K562 (cell line): Measurements from ENCODE around the gene TOX3. TPM values are rescaled to one million over a fixed set of nuclear protein-coding genes. Genes with fewer than 3 reads are reported as not detected.

Experiments
- ATAC-seq: fragments of 200-7000 bp; cut with Tn5 transposase; 3 replicates; pipeline ENCODE4 v1.9.1; 2020; ENCODE audit warnings: moderate library complexity
- BruUV-seq: library from RNA; stranded (reverse); fragments of 400-500 nt; replicated peaks from 2 replicates; lab custom pipeline; 2021; lab: Mats Ljungman, UMichigan
- CTCF ChIA-PET: fragments of 300-600 bp; formaldehyde crosslinking; extraction: SDS; loops from one replicate; lab custom pipeline; 2021; ENCODE audit warnings: low intra/inter-chr PET ratio; lab: Yijun Ruan, JAX
- POLR2A ChIA-PET: fragments of 300-600, 350-650 bp; sonication (Branson Sonifier 250); formaldehyde crosslinking; extraction: SDS; loops from one replicate; lab custom pipeline; 2021; ENCODE audit warnings: antibody characterized with exemption, inconsistent platforms; lab: Yijun Ruan, JAX
- DNase-seq, 4 experiments: peaks; one replicate each; pipeline versions ENCODE4 v3.0.0 to v3.0.0-alpha.2; 2011 to 2018; ENCODE audit warnings: low spot score in 3 of 4, mixed read lengths in 3 of 4; ENCODE audit errors: extremely low read depth in 1 of 4
- FAIRE-seq: peaks from 2 replicates; lab custom pipeline; 2011; peaks lifted over from hg19 to GRCh38; lab: Jason Lieb, UNC
- H2AFZ ChIP-seq: 2 replicates; pipeline ENCODE4 v1.6.0; 2011; ENCODE audit warnings: low read depth, low read length, control low read depth, inconsistent platforms
- H3K27ac ChIP-seq: fragments of 200-600 bp; 3 replicates; pipeline ENCODE4 v1.8.0; 2011; ENCODE audit warnings: low read depth, mild to moderate bottlenecking, control low read depth, inconsistent platforms, low read length, moderate library complexity, mixed read lengths; ENCODE audit errors: extremely low read depth
- H3K27me3 ChIP-seq, 2 experiments: fragments of 300-600 bp in 1 of 2; 2 replicates in 1 of 2; 3 replicates in 1 of 2; pipeline versions ENCODE4 v1.6.0 to v1.8.0; 2011; ENCODE audit warnings: inconsistent platforms in 2 of 2, low read length in 2 of 2, mild to moderate bottlenecking in 1 of 2, mixed read lengths in 1 of 2, moderate library complexity in 1 of 2; ENCODE audit not compliant: control insufficient read depth in 2 of 2, insufficient read depth in 2 of 2
- H3K36me3 ChIP-seq: fragments of 300-600 bp; 3 replicates; pipeline ENCODE4 v1.8.0; 2011; ENCODE audit warnings: mild to moderate bottlenecking, low read length, inconsistent platforms; ENCODE audit not compliant: control insufficient read depth, insufficient read depth
- H3K4me1 ChIP-seq, 2 experiments: fragments of 200-600 bp in 1 of 2; replicated peaks in 1 of 2; 2 replicates in 1 of 2; 3 replicates in 1 of 2; pipeline versions ENCODE4 v1.5.1 to v1.8.0; 2011; ENCODE audit warnings: inconsistent platforms in 2 of 2, low read length in 2 of 2, mild to moderate bottlenecking in 1 of 2, mixed read lengths in 1 of 2, moderate library complexity in 1 of 2; ENCODE audit not compliant: control insufficient read depth in 2 of 2, insufficient read depth in 2 of 2
- H3K4me2 ChIP-seq: 2 replicates; pipeline ENCODE4 v1.6.1; 2011; ENCODE audit warnings: low read length, control low read depth, inconsistent platforms, mixed read lengths; ENCODE audit not compliant: insufficient read depth
- H3K4me3 ChIP-seq: fragments of 200-600 bp; sonication (generic), shearing (Covaris generic); 2 replicates; pipeline ENCODE4 v1.5.1; 2016; ENCODE audit warnings: control low read depth, inconsistent platforms
- H3K79me2 ChIP-seq: fragments of 200-600 bp; 3 replicates; pipeline ENCODE4 v1.8.0; 2011; ENCODE audit warnings: low read length, inconsistent platforms; ENCODE audit not compliant: control insufficient read depth, insufficient read depth
- H3K9ac ChIP-seq, 2 experiments: 2 replicates each; pipeline versions ENCODE4 v1.6.0 to v1.6.1; 2011; ENCODE audit warnings: low read depth in 2 of 2, low read length in 2 of 2, control low read depth in 1 of 2, inconsistent platforms in 1 of 2, mild to moderate bottlenecking in 1 of 2, mixed read lengths in 1 of 2; ENCODE audit not compliant: insufficient read depth in 1 of 2
- H3K9me1 ChIP-seq: one replicate; pipeline ENCODE4 v1.6.0; 2011; ENCODE audit warnings: inconsistent platforms, mild to moderate bottlenecking, low read length, moderate library complexity; ENCODE audit not compliant: control insufficient read depth, insufficient read depth
- H3K9me3 ChIP-seq: replicated peaks from 2 replicates; pipeline ENCODE4 v1.5.1; 2011; ENCODE audit warnings: low read depth, low read length, inconsistent platforms; ENCODE audit not compliant: control insufficient read depth, insufficient read depth
- H4K20me1 ChIP-seq: replicated peaks from 2 replicates; pipeline ENCODE4 v1.6.1; 2011; ENCODE audit warnings: low read length, inconsistent platforms, mixed read lengths; ENCODE audit not compliant: control insufficient read depth, insufficient read depth
- ASH1L ChIP-seq: fragments of 450-650 bp; IDR thresholded peaks from 2 replicates; pipeline ENCODE4 v1.6.1; 2018; ENCODE audit warnings: borderline replicate concordance, mild to moderate bottlenecking, low read depth; ENCODE audit not compliant: partially characterized antibody
- CC2D1A ChIP-seq: fragments of 450-650 bp; IDR thresholded peaks from 2 replicates; pipeline ENCODE4 v1.6.1; 2017; ENCODE audit warnings: mild to moderate bottlenecking
- NCOA1 ChIP-seq: fragments of 450-650 bp; IDR thresholded peaks from 2 replicates; pipeline ENCODE4 v1.6.1; 2016; ENCODE audit warnings: low read depth
- NFRKB ChIP-seq: fragments of 450-650 bp; IDR thresholded peaks from 2 replicates; pipeline ENCODE4 v1.6.1; 2016; ENCODE audit warnings: low read depth
- NUFIP1 ChIP-seq: fragments of 450-650 bp; IDR thresholded peaks from 2 replicates; pipeline ENCODE4 v1.6.1; 2018; ENCODE audit not compliant: partially characterized antibody
- POLR2AphosphoS2 ChIP-seq: IDR thresholded peaks from 2 replicates; pipeline ENCODE4 v1.6.1; 2012; ENCODE audit warnings: low read length, improper control_type of control experiment
- RNF219 ChIP-seq: fragments of 250-450 bp; sonication (Bioruptor Pico); IDR thresholded peaks from 2 replicates; pipeline ENCODE4 v1.5.0; 2022; ENCODE audit warnings: mild to moderate bottlenecking
- XRCC4 ChIP-seq: IDR thresholded peaks from one replicate; pipeline ENCODE4 v1.6.1; 2011; ENCODE audit not compliant: insufficient read depth, insufficient read length; ENCODE audit errors: extremely low read depth
- ZNF174 ChIP-seq: fragments of 250-450 bp; sonication (Bioruptor Pico); IDR thresholded peaks from 2 replicates; pipeline ENCODE4 v1.4.0; 2020; ENCODE audit warnings: mild to moderate bottlenecking
- WGBS: fragments of 100-300 bp; shearing (Covaris generic); methylation state at CpG from one replicate; pipeline ENCODE4 v1.1.6; 2016; ENCODE audit warnings: low coverage, mixed read lengths; ENCODE audit not compliant: insufficient coverage; ENCODE audit errors: missing lambda C conversion rate; 5-methylcytosine and 5-hydroxymethylcytosine counted together
- in situ Hi-C: fragments of 300-500 bp; cut with MboI; formaldehyde crosslinking; loops from 4 replicates; pipeline ENCODE4 v1.15.0; 2018; ENCODE audit warnings: inconsistent platforms, mixed read lengths
- intact Hi-C: fragments of 100-400 bp; cut with micrococcal nuclease; formaldehyde crosslinking; loops from 2 replicates; pipeline ENCODE4 v1.14.2; 2022
- polyA plus RNA-seq, 8 experiments: library from polyadenylated mRNA; depleted of rRNA in 4 of 8; stranded (reverse) in 5 of 8; unstranded in 3 of 8; fragments of >200 nt; fragmentation: Nextera tagmentation in 2 of 8; fragmentation: Illumina TruSeq in 1 of 8; extraction: Ambion mirVana in 2 of 8; extraction: Trizol in 1 of 8; gene quantifications; 2 replicates each; pipeline versions ENCODE4 v1.2.1 to v1.2.3, GENCODE V29; 2011 to 2014; ENCODE audit warnings: inconsistent platforms in 1 of 8, missing spikeins in 1 of 8
- total RNA-seq, 7 experiments: library from RNA; depleted of rRNA in 6 of 7; stranded (reverse); fragments of >200 nt in 6 of 7; fragmentation: Illumina TruSeq in 2 of 7; extraction: Trizol in 2 of 7; gene quantifications; 2 replicates each; pipeline versions ENCODE4 v1.2.1 to v1.2.3, GENCODE V29; 2011 to 2021; ENCODE audit warnings: low replicate concordance in 1 of 7
- TF ChIP-seq, protein P1 (sequence below): fragments of 250-450 bp; sonication (Bioruptor Pico); IDR thresholded peaks from 2 replicates; pipeline ENCODE4 v1.8.0; 2022; ENCODE audit warnings: inconsistent platforms, mild to moderate bottlenecking, moderate library complexity, borderline replicate concordance

Gene TOX3
- total and polyA plus RNA-seq, 9 of the 15 experiments (the other 6 are each of a cell fraction or from before 2014, with no cell fraction given): not detected

DNA sequence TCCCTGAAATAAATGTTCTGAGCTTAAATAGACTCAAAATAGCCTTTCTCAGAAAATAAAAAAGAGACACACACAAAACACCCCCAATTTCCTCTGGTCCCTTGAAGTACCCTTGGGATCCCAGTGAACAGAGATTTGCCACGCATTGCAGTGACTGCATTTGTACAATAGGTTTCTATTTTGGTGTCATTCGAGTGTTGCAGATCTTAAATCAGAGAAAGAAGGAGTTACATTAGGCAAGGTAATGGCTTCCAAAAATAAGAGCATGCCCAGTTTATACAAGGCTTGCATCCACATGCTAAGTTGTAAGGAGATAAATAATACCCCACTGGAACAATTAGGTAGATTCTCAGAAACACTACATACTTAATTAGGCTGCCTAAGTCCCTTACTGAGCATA lies 2.2 kb downstream of the TOX3 start:
- intact Hi-C loops: no loop called here
- no peaks in the 10 kb centered on the region for H3K9me3 ChIP-seq
- WGBS: 0% methylated on average over 2 of the region's 2 CpGs
- no peak overlapping the region for H3K27ac ChIP-seq
- ATAC-seq (no peak), FAIRE-seq (no peak), DNase-seq (no peak)
- in situ Hi-C loops: no loop called here
- H4K20me1 ChIP-seq: no peaks in the 10 kb centered on the region
- H3K9ac ChIP-seq: no peak overlapping the region
- H2AFZ ChIP-seq: no peak overlapping the region
- TF ChIP-seq, protein P1, sequence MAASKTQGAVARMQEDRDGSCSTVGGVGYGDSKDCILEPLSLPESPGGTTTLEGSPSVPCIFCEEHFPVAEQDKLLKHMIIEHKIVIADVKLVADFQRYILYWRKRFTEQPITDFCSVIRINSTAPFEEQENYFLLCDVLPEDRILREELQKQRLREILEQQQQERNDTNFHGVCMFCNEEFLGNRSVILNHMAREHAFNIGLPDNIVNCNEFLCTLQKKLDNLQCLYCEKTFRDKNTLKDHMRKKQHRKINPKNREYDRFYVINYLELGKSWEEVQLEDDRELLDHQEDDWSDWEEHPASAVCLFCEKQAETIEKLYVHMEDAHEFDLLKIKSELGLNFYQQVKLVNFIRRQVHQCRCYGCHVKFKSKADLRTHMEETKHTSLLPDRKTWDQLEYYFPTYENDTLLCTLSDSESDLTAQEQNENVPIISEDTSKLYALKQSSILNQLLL (CRISPR knock-in tag): no peak
- no peak for TF ChIP-seq XRCC4
- no peak for TF ChIP-seq POLR2AphosphoS2
- TF ChIP-seq CC2D1A: no peak
- TF ChIP-seq NFRKB: no peak
- no peaks in the 10 kb centered on the region; a peak in 1 of 5 replicates for H3K4me1 ChIP-seq
- ChIA-PET CTCF (no interaction called here), POLR2A (no interaction called here)
- H3K36me3 ChIP-seq: no peaks in the 10 kb centered on the region
- no peaks in the 10 kb centered on the region for H3K9me1 ChIP-seq
- no peak overlapping the region for H3K4me2 ChIP-seq
- no peak overlapping the region for H3K4me3 ChIP-seq
- no TSS peak for BruUV-seq
- H3K79me2 ChIP-seq: no peaks in the 10 kb centered on the region
- H3K27me3 ChIP-seq: no peaks in the 10 kb centered on the region

DNA sequence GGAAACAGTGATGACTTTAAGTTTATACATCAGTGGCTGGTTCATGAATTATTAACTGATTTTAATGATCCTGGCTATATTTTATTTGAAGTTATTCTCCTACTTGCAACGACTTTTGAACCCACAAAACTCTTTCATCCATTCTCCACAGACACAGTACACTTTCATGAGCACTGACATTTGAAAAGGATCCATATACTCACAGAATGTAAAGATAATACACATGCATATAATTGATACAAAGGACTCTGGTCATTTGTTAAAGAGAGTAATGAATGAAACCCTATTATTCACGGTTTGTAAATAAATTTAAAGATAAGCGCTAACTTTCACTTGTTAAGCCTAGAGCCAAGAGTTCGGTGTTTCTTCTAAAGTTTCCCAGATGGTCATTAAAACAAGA lies 3.3 kb downstream of the TOX3 start:
- in situ Hi-C loops: no loop called here
- CTCF ChIA-PET: no interaction called here
- Histone ChIP-seq H2AFZ (no peak overlapping the region), H3K27me3 (no peaks in the 10 kb centered on the region), H3K4me2 (no peak overlapping the region), H3K4me1 (no peaks in the 10 kb centered on the region; a peak in 1 of 5 replicates)
- DNase-seq: no peak
- BruUV-seq: no TSS peak
- TF ChIP-seq RNF219 (CRISPR knock-in tag) (no peak), NCOA1 (no peak), ASH1L (no peak), NUFIP1 (no peak), ZNF174 (CRISPR knock-in tag) (no peak)
- TF ChIP-seq, all 486 proteins: peak for 0
- Histone ChIP-seq H3K9ac (no peak overlapping the region), H3K9me3 (no peaks in the 10 kb centered on the region), H3K9me1 (no peaks in the 10 kb centered on the region), H3K79me2 (no peaks in the 10 kb centered on the region), H3K4me3 (no peak overlapping the region), H3K36me3 (no peaks in the 10 kb centered on the region), H3K27ac (no peak overlapping the region), H4K20me1 (no peaks in the 10 kb centered on the region)
- WGBS: 3% methylated on average over 4 of the region's 4 CpGs
- ATAC-seq: no peak
- no peak for FAIRE-seq
- POLR2A ChIA-PET: no interaction called here
- intact Hi-C loops: no loop called here
